Stimulated activated naive CD4-positive, alpha-beta T cell treated with Interleukin-2 at 50 U/mL for 16 hours (primary cell): Measurements from ENCODE around the gene CACNA1B.
"Not testable (repeated sequence)": the region's sequence is repeated elsewhere in the genome, so short reads cannot be mapped to it uniquely, and the experiment has no call there.

Experiments
- DNase-seq: peaks from one replicate; lab custom pipeline; 2025; lab: John Stamatoyannopoulos, UW

The CACNA1B gene

GRCh38 chr9:138015021-138015829, 137.6 kb downstream of the CACNA1B start:
- DNase-seq: no peak

GRCh38 chr9:138016406-138017187, 139.0 kb downstream of the CACNA1B start:
- no peak for DNase-seq

- no peak for DNase-seq
Observed at GRCh38 chr9:138017200-138017599, 139.6 kb downstream of the CACNA1B start.

- not testable (repeated sequence) for DNase-seq
Observed at GRCh38 chr9:138019514-138019913, 141.9 kb downstream of the CACNA1B start.

GRCh38 chr9:138020120-138020794, 142.7 kb downstream of the CACNA1B start:
- DNase-seq: no peak

GRCh38 chr9:138020795-138021182, 143.2 kb downstream of the CACNA1B start:
- DNase-seq: no peak

GRCh38 chr9:138021251-138022056, 143.9 kb downstream of the CACNA1B start:
- no peak for DNase-seq

- no peak for DNase-seq
Observed at GRCh38 chr9:138022121-138022741, 144.6 kb downstream of the CACNA1B start.

- no peak for DNase-seq
Observed at GRCh38 chr9:138022756-138023393, 145.3 kb downstream of the CACNA1B start.

- DNase-seq: no peak
Observed at GRCh38 chr9:138023394-138024124, 146.0 kb downstream of the CACNA1B start.

- DNase-seq: no peak
Observed at GRCh38 chr9:138024131-138024530, 146.5 kb downstream of the CACNA1B start.

- DNase-seq: no peak
Observed at GRCh38 chr9:138024831-138025291, 147.3 kb downstream of the CACNA1B start.

GRCh38 chr9:138025417-138025816, 147.8 kb downstream of the CACNA1B start:
- no peak for DNase-seq

- DNase-seq: no peak
Observed at GRCh38 chr9:138025908-138026307, 148.3 kb downstream of the CACNA1B start.

GRCh38 chr9:138028596-138028995, 151.0 kb downstream of the CACNA1B start:
- no peak for DNase-seq

GRCh38 chr9:138031186-138031585, 153.6 kb downstream of the CACNA1B start:
- DNase-seq: no peak

GRCh38 chr9:138033950-138034349, 156.4 kb downstream of the CACNA1B start:
- no peak for DNase-seq

- no peak for DNase-seq
Observed at GRCh38 chr9:138037140-138037539, 159.6 kb downstream of the CACNA1B start.

- no peak for DNase-seq
Observed at GRCh38 chr9:138038244-138038671, 160.7 kb downstream of the CACNA1B start.
